CD4-positive, alpha-beta T cell treated with Interleukin-4 for 1 hour (primary cell): Measurements from ENCODE around the gene STK33.
A peak's percentile ranks its signal among the peaks of the same experiment; 100 is the strongest.

Experiments used
- DNase-seq, 2 donors: peaks; one replicate each; pipeline ENCODE4 v3.0.0-alpha.2; 2020 to 2022

STK33 gene

DNA sequence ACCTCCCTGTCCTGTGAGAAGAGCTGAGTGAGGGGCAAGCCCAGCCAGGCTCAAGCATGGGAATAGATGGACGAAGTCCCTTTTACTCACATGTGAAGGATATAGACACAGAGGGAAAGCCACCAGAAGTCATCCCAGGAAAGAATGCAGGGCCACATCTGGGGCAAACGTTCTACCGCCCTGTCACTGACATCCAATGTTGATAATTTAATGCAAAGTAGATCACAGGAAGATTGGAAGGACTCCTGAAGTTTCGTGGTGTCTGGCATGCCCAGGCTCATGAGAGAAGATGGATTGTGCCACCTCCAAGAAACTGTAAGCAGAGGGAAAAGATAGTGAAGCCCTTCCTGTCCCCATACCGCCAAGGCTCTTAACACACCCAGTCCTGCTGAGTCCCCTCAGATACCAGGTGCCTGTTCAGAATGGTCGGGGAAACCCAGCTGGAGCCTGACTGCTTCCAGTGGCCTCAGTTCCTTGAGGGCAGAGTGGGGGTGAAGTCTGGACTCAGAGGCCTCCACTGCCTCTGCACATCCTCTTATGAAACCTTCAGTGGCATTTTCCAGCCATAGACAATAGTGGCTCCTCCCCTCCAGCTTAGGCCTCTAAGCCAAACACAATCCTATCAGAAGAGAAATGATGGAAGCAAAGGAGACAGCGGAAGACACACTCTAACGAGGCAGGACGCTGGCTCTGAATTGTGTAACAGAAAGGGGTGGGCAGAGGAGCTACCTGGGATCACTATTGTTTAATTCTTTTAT, 7.5 kb upstream of the STK33 start:
- DNase-seq: no peak

DNA sequence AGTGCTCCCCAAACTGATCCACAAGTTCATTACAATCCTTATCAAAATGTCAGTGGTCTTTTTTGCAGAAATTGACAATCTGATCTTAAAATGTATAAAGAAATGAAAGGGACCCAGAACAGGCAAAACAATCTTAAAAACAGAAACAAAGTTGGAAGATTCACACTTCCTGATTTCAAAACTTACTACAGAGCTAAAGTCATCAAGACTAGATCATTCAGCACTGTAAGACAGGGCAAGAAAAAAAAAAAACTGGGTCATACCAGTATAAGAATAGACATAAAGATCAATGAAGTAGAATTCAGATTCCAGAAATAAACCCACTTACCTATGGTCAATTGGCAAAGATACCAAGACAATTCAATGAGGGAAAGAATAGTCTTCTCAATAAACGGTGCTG, 4.5 kb upstream of the STK33 start:
- DNase-seq: no peak

DNA sequence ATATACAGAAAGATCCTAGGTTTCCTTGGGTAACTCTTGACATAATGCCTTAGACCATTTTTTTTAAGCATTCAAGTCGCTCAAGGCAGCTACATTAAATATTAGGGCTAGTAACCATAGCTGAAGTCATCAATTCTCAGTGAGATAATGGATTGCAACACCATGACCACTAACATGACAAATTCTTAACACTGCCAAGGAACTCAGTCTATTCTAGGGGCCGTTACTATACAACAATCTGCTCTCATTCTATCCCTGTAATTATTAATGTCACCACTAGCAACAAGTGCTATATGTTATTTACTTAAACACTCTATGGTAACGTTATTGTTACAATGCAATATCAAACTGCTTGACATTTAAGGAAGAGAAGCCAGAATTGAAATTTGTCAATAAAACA, 3.2 kb upstream of the STK33 start:
- no peak for DNase-seq

DNA sequence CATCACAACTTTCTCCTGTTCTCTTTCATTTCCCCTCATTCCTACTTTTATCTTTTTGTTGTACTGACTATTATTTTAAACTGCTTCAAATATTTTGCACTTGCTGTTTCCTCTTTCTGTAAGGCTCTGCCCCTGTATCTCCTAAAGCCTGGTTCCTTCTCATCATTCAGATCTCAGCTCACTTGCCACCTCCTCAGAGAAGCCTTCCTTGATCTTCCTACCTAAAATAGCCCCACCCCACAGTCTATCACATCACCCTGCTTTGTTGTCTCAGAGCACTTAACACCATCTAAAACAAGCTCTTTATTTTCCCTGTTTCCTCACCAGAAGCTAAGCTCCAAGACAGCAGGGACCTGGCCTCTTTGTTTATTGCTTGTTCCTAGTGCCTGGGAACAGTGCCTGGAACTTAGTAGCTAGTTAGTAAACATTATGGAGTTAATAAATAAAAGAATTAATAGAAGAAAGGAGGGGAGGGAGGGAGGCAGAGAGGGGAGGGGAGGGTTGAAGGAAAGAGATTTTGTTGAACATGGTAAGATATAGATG, 2.5 kb upstream of the STK33 start:
- no peak for DNase-seq

DNA sequence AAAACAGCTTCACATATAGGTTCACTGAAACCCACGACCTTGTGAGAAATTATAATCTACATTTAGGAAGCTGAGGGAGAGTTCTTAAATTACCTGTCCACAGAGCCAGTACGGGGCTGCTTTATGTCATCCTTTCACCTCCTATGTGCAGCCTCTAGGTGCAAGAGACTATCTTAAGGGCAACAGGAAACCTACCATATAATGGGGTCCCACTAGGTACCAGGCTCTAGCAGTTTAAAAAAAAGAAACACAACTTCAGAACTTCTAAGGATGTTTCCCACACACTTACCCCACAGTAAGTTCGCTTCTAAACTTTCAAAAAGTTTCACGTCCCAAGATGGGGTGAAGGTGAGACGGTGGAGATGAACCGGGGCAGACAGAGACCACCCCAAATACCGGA, 573 bp downstream of the STK33 start:
- DNase-seq: no peak

DNA sequence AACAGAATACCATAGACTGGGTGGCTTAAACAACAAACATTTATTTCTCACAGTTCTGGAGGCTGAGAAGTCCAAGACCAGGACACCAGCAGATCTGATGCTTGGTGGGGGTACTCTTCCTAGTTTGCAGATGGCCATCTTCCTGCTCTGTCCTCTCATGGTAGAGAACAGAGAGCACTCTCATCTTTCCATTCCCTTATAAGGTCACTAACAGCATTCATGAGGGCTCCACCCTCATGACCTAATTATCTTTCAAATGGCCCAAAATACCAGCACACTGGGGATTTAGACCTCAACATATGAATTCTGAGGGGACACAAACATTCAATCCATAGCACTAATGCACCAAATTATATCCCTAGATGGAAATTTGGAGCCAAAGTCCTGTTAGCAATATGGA, 6.1 kb downstream of the STK33 start:
- no peak for DNase-seq

DNA sequence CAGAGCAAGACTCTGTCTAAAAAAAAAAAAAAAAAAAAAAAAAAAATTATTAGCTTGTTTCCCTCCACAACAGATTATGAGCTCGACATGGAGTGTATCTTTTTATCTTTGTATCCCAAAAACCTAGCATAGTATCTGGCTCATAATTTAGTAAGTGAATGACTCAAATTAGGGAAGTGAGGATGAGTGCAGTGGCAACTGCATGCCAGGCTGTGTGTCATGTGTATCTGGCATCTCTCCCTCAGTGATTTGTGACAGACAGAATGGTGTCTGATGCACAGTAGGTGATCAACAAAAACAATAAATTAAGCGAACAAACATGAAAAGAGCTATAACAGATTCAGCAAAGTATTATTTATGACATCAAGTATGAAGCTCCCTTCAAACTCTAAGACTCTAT, 7.2 kb downstream of the STK33 start:
- DNase-seq: no peak

DNA sequence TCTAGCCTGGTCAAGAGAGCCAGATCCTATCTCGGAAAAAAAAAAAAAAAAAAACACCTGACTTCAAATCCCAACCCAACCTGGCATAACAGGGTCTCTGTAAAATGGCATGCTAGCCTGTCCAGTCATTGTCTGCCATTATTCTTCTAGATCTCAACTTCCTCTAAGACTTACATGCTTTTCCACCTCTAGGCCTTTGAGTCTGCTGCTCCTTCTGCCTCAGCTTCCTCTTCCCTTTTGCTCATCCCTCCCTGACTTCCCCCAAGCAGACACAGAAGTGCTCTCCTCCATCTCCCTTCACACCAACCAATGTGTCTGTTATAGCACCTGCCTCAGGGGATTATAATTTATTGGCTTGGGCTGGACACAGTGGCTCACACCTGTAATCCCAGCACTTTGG, 7.8 kb downstream of the STK33 start:
- no peak for DNase-seq

DNA sequence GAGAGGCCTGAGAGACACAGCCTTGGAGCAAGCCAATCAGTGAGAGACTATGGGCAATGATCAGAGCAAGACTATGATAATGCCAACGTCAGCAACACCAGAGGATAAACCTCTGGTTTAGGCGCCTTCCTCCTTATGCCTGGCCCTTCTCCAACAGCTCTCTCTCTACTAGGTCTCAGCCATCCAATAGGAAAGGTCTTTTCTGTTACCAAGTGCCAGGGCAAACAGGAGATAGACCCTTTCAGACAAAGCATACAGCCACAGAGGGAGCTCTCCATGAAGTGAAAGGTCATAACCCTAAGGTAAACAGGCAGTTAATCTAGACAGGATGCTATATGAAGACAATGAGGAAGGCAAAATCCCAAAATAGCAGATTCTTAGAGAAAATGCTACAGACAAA, 9.5 kb downstream of the STK33 start:
- no peak for DNase-seq

DNA sequence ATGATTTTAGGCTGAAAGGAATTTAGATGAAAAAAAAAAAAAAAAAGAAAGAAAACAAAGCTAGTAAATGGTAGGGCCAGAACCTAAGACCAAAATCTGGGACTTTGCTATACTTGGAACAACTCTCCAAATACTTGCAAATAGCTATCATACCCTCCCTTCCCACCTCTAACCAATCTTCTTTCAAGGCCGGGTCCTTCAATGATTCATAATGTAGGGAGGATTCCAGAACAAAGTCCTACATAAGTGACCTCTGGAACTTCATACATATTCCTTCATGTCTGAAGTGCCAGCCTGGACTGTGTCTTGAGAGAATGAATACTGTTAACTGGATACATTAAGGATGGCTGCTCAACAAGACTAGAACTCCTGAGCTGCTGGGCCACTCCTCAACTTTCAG, 9.9 kb downstream of the STK33 start:
- no peak for DNase-seq

DNA sequence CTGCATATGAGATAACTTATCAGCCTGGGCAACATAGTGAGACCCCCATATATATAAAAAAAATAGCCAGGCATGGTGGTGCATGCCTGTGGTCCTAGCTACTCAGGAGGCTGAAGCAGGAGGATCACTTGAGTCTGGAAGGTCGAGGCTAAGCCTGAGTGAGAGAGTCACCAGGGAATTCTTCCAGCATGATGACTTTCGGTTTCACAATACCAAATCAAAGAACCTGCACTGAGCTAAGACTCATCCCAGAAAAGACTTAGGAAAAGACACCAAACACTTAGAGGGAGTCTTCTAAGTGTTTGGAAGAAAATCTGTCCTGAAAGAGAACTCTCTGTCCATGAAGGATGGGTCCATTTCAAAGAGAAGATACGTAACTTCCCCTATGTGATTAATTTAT, 12.7 kb downstream of the STK33 start:
- no peak for DNase-seq

DNA sequence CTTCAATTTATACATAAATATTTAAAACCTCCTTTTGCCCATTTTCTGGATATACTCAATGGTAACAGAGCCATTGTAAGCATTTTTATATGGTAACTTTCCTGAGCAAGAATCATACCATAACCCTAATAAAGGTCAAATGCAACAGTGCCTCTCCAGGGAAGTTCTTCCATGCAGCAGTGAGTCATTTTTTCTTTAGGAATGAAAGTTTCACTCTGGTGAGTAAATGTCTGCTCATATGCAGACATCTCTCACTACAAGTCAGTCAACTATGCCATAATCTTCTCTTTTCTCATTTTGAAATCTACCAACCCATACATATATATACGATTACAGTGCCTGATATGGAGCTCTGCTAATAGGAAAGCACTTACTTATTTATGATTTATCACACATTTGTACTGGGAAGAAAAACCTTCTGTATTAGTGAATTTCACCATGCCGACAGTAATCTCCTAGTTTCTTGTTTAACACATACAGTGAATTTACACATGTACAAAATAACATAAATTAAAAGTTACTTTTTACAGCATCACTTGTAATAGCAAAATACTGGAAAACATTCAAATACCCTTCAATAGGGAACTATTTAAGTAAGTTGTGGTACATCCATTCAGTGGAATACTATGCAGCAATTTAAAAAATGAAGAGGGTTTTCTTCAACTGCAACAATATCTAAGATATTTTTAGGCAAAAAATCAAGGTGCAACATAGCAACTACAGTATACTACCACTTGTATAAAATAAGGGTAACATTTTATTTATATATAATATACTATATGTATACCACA, 16.0 kb downstream of the STK33 start:
- DNase-seq: no peak

DNA sequence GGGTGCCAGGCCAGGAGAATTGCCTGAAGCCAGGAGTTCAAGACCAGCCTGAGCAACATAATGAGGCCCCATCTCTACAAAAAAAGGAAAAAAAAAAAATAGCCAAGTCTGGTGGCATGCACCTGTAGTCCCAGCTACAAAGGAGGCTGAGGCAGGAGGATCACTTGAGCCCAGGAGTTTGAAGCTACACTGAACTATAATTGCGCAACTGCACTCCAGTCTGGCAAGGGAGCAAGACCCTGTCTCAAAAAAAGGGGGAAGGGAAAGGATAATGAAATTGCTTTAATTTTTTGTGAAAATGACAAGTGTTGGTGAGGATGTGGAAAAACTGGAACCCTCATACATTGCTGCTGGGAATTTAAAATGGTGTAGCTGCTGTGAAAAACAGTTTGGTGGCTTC, 19.2 kb downstream of the STK33 start:
- no peak for DNase-seq

DNA sequence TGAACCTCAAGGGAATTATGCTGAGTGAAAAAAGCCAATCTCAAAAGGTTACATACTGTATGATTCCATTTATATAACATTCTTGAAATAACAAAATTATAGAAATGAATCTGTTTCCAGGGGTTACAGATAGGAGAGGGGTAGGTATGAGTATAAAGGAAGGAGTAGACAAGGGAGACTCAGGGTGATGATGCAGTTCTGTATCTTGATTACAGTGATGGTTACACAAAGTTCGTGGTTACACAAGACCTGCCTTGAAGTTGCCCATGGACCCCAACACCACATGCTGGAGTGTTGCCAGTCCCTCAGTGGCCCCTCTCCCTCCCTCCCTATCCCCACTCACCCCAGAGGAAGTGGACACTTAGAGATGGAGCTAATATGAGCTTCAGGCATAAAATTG, 20.3 kb downstream of the STK33 start:
- DNase-seq: no peak

DNA sequence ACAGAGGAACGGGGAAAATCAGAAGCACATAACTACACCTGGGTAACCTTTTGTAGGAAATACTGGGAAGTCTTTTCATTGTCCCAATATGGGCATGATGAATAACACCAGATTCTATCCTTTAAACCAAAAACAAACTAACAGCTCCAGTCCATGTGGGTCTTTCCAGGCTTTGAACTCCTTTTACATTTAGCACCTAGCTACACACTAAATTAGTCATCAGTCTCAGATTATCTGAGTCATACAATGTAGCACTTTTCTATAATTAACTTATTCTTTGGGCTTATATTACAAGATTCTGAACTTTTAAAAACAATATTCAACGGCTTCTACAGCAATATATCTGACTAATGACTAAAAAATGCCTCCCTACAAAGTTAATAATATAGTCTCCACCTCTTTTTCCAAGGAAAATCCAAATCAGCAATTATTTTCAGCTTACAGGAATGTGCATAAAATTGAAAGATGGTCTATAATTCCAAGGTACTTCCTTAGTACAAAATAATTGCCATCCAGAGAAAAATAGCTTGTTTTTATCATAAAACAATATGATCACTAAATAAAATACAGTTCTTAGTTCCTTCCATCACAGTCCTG, 26.3 kb downstream of the STK33 start:
- DNase-seq: no peak

DNA sequence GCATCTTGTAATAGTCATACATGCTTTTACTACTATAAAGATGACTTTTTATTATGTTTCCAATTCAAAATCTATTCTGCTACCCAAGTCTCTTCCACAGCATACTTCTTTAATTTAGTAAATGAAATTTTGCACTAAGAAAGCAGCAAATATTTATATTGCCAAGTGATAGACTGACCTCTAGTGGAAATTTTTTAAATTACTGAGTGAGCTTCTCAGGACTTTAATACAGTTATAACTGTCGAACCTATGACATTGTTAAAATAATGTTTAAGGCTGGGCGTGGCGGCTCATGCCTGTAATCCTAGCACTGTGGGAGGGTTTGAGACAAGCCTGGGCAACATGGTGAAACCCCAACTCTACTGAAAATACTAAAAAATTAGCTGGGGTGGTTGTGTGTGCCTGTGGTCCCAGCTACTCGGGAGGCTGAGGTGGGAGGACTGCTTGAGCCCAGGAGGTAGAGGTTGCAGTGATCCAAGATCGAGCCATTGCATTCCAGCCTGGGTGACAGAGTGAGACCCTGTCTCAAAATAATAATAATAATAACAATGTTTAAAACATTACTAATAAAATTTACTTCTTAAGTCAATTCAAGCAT, 27.3 kb downstream of the STK33 start:
- DNase-seq: peak in 1 of 2 donors; percentile 44

DNA sequence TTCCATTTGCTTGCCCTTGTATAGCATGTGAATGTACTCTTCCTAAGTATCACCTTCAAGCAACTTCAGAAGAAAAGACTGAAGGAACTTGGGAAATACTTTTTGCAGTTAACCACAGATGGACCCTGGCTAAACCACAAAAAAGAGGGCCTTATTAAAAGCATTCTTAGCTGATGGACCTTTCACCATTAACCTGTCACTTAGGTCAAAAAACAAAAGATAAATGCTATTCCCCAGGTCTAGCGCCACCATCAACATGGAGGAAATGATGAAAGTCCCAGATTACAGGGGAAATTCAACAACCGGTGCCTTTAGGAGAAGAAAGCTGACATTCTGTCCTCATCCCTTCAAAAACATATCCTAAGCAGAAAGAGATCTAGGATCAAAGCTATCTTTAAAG, 29.5 kb downstream of the STK33 start:
- no peak for DNase-seq

DNA sequence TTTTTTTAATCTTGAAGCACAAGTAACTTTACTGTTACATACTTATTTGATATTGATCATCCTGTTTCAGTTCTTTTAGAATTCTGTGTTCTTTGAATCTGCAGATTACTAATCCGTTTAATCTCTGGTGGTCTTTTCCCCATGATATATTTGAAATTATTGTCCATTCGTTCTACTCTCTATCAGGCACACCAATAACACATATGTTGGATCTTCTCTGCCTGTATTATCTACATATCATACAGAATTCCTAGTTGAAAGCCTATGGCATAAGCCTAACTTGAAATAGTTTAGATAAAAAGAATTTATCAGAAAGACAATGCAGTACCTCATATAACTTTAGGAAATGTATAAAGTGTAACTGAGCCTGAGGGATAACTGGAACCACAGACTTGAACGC, 32.6 kb downstream of the STK33 start:
- no peak for DNase-seq

DNA sequence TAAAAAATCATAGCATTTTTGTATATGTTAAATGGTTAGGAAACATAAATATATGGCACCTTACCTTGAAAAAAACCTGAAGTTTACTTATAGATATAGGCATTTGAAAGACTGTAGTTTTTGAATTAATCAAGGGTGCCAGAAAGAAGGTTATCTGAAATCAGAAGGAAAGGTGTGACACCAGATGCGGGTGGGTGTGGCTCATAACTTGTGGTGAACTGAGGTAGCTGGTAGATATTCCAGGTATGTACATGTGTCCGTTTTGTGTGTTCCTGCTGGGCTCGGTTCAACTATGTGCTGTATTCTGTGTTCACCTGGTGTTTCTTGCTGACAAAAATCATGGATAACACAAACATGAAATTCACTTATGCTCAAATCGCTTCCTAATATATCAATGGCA, 35.6 kb downstream of the STK33 start:
- DNase-seq: no peak

DNA sequence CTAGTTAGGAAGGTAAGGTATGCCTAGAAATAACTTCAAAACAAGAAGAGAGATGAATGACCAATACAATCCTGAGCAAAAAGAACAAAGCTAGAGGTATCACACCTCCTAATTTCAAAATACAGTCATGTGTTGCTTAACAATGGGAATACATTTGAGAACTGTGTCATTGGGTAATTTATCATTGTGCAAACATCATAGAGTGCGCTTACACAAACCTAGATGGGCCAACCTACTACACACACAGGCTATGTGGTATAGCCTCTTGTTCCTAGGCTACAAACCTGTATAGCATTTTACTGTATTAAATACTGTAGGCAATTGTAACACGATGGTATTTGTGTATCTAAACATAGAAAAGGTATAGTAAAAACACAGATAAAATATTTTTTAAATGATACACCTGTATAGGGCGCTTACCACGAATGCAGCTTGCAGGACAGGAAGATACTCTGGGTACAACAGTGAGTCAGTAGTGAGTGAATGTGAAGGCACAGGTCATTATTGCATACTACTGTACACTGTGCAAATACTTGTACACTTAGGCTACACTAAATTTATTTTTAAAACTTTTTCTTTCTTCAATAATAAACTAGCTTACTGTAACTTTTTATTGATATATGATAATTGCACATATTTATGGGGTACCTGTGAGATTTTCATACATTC, 48.2 kb downstream of the STK33 start:
- DNase-seq: no peak

DNA sequence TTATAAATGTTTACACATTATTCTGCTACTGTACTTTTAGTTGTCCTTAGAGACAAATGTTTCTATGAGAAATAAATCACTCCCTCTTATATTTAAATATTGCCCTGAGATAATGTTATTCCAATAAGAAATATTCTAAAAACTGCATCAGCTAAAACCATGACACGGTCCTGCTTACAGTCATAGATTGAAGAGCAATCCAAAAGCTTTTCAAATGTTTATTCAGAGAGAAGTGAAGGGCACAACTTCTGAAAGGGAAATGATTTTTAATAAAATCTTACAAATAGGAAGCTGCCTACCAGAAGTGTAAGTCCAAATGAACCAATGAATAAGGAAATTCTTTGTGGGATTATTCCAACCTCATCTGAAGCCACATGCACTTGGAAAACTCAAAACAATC, 49.2 kb downstream of the STK33 start:
- no peak for DNase-seq

DNA sequence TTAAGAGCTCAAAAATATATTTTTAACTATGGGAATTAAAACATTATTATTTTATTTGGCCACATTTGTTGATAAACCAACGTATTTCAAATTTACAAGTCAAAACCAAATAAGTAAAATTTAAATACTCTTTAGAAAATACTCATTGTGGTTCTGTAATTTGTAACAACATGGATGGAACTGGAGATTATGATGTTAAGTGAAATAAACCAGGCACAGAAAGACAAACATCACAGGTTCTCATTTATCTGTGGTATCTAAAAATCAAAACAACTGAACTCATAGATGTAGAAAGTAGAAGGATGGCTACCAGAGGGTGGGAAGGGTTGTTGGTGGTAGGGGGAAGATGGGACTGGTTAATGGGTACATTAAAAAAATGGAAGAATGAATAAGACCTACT, 50.8 kb downstream of the STK33 start:
- no peak for DNase-seq

DNA sequence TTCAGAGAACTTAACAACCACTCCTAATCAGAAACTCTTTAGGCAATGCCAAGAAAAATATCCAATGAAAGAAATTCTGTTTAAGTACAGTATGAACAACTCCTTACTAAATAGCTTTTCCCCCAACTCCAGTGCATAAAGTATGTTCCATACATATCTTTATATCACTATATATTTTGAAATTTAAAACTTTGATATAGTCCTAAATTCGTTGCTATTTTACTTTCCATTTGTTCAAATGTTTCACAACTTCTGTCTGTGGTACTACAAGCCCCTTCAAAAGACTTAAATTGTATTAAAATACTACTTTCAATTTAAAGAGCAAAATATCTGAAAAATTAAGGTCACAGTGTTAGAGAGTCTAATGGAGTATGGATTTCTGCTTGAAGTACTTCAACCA, 52.6 kb downstream of the STK33 start:
- no peak for DNase-seq
